ENCODE data around the gene EML4.

EML4 gene

DNA sequence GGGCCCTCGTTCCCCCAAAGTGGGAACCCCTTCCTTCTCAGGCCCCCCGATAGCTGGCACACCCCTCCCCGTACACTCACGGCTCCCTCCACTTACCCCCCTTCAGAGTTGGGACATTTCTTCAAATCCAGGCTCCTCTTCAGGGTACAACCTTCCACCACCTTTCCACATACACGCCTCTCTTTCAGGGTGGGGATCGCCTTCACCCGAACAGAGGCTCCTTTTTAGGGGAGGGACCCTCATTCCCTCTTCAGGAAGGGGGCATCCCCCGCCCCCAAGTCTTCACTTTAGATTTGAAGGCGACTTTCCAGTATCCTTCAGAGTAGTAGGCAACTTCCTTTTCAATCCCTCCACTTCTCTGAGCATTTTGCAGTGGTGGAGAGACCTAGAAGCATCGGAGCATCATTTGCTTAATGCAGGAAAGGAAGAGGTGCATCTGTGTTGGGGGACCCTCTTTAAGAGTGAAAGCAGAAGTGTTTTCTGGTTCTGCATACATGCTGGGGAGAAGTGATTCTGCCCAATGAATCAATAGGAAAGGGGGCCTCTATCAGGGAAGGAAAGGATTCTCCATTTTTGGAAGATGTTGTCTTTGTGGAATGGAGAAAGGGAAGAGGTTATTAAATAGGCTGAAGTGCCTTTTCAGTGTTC lies 845 bp downstream of the EML4 start:
- peak overlapping the region; percentile 89 for H3K4me3 ChIP-seq (ENCODE audit: low read depth, low read length)
- H3K27me3 ChIP-seq (ENCODE audit: control insufficient read depth, insufficient read depth, low read length), result no peaks in the 10 kb centered on the region
- H3K36me3 ChIP-seq (ENCODE audit: control insufficient read depth, insufficient read depth, low read length), result no peaks in the 10 kb centered on the region
- peak overlapping the region; percentile 86 for H3K27ac ChIP-seq
- peaks cover 22% of the 10 kb centered on the region for H3K4me1 ChIP-seq
- H3K79me2 ChIP-seq, result peaks cover 26% of the 10 kb centered on the region
- TF ChIP-seq, protein P1, sequence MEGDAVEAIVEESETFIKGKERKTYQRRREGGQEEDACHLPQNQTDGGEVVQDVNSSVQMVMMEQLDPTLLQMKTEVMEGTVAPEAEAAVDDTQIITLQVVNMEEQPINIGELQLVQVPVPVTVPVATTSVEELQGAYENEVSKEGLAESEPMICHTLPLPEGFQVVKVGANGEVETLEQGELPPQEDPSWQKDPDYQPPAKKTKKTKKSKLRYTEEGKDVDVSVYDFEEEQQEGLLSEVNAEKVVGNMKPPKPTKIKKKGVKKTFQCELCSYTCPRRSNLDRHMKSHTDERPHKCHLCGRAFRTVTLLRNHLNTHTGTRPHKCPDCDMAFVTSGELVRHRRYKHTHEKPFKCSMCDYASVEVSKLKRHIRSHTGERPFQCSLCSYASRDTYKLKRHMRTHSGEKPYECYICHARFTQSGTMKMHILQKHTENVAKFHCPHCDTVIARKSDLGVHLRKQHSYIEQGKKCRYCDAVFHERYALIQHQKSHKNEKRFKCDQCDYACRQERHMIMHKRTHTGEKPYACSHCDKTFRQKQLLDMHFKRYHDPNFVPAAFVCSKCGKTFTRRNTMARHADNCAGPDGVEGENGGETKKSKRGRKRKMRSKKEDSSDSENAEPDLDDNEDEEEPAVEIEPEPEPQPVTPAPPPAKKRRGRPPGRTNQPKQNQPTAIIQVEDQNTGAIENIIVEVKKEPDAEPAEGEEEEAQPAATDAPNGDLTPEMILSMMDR (IDR thresholded peaks at IDR 0.05), result no peak
- no peaks in the 10 kb centered on the region for H3K9me3 ChIP-seq (ENCODE audit: control insufficient read depth, low read length)
- H3K9ac ChIP-seq, result peak overlapping the region; percentile 59
- H2AFZ ChIP-seq, result peak overlapping the region; percentile 86
- H3K4me2 ChIP-seq (ENCODE audit: low read length), result peak overlapping the region; percentile 94

DNA sequence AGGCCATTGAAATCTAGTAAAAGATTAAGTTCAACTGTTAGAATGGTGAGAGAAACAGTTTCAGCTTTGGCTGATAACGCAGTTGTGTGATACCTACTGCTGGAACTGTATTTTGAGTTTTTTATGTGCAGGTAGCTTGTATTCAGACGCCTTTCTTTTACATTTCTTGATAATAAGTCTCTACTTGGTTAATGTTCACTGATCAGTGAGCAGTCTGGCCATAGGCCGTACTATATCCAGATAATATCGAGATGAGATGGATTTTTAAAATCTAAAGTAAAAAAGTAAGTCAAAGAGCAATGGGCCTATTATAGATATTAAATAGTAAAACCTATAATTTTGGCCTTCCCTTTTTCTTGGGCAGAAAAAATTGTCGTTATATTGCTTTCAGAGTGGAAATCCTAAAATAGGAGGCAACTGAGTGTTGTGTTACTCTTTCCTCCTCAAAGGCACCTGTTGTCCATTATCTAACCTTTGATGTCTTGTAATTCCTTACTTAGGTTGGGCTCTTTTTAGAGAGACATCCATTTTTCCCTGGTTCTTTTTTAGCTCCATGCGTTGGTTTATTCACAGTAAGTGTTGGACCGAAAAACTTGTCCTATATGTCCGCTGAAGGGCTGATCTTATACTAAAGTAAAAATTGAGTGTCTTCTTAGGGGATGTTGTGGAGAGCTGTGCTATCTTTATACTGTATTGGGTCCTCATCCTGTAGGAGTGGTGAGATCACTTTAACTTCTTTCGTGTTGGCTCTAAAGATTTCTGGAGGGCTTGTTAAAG lies 1.7 kb downstream of the EML4 start:
- Histone ChIP-seq H3K4me2 (ENCODE audit: low read length) (peak overlapping the region; percentile 94), H3K9me3 (ENCODE audit: control insufficient read depth, low read length) (no peaks in the 10 kb centered on the region), H3K79me2 (peaks cover 28% of the 10 kb centered on the region), H3K36me3 (ENCODE audit: control insufficient read depth, insufficient read depth, low read length) (no peaks in the 10 kb centered on the region), H3K27me3 (ENCODE audit: control insufficient read depth, insufficient read depth, low read length) (no peaks in the 10 kb centered on the region), H3K4me3 (ENCODE audit: low read depth, low read length) (peak overlapping the region; percentile 89), H3K27ac (peak overlapping the region; percentile 86), H3K4me1 (peaks cover 19% of the 10 kb centered on the region), H3K9ac (no peak overlapping the region), H2AFZ (no peak overlapping the region)
- TF ChIP-seq, protein P1 (IDR thresholded peaks at IDR 0.05), result no peak

DNA sequence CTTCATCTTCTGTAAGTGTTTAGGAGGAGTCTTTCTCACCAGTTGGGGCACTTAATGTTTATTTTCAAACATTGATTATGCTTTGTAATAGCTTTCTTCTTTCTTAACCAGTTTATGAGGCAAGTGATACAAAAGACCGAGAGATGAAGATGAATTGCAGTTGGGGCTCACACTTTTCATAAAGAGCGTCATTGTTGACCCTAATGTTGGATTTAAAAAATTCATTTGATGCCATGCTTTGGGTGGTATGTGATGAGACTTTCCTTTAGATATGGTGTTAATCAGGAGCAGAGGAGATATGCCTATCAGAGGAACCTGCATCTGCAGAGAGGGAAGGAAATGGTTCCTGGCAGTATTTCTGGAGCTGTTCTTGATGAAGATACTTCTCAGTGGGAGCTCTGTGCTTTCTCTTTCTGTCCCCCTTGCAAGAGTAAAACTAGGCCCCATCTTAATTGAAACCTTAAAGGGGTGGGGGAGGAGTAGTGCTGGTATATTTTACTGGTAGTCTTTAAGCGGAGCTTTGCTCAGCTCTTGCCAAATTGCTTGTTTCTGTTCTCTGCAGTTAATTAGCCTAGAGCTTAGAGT lies 2.3 kb downstream of the EML4 start:
- Histone ChIP-seq H3K4me3 (ENCODE audit: low read depth, low read length) (no peak overlapping the region), H3K79me2 (peaks cover 34% of the 10 kb centered on the region), H3K4me1 (peaks cover 22% of the 10 kb centered on the region), H3K27ac (no peak overlapping the region), H3K9ac (no peak overlapping the region), H3K36me3 (ENCODE audit: control insufficient read depth, insufficient read depth, low read length) (no peaks in the 10 kb centered on the region), H2AFZ (no peak overlapping the region), H3K9me3 (ENCODE audit: control insufficient read depth, low read length) (no peaks in the 10 kb centered on the region), H3K27me3 (ENCODE audit: control insufficient read depth, insufficient read depth, low read length) (no peaks in the 10 kb centered on the region), H3K4me2 (ENCODE audit: low read length) (peak overlapping the region; percentile 13)
- TF ChIP-seq, protein P1 (IDR thresholded peaks at IDR 0.05), result no peak

DNA sequence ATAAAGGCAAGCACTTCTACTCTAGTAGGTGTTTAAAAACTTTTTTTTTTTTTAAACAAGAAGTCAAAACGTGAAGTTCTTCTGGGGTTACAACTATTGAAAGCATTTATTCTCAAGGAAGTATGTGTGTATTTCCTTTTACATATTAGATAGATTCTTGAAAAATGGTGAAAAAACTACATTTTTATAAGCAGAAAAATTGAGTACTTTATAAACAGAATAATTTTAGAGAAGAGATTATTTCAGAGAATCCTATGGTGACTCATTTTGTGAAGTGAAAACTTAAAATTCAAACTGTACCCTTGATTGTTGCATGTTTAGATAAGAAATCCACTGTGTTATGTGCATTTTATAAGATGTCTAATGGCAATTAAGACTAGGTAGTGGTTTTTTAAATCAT lies 2.9 kb downstream of the EML4 start:
- Histone ChIP-seq H3K4me3 (ENCODE audit: low read depth, low read length) (no peak overlapping the region), H3K9me3 (ENCODE audit: control insufficient read depth, low read length) (no peaks in the 10 kb centered on the region), H3K9ac (no peak overlapping the region), H3K36me3 (ENCODE audit: control insufficient read depth, insufficient read depth, low read length) (no peaks in the 10 kb centered on the region), H3K27ac (no peak overlapping the region), H3K4me1 (peaks cover 22% of the 10 kb centered on the region), H2AFZ (no peak overlapping the region), H3K79me2 (peaks cover 38% of the 10 kb centered on the region), H3K27me3 (ENCODE audit: control insufficient read depth, insufficient read depth, low read length) (no peaks in the 10 kb centered on the region), H3K4me2 (ENCODE audit: low read length) (peak overlapping the region; percentile 13)
- TF ChIP-seq, protein P1 (IDR thresholded peaks at IDR 0.05), result no peak
